Measurements from ENCODE around the gene HSPA4. TPM values are rescaled to one million over a fixed set of nuclear protein-coding genes. Genes with fewer than 3 reads are reported as not detected.

The HSPA4 gene
- total RNA-seq, 2 donors from 2014 or later, result 55.3 to 59.0 TPM

DNA sequence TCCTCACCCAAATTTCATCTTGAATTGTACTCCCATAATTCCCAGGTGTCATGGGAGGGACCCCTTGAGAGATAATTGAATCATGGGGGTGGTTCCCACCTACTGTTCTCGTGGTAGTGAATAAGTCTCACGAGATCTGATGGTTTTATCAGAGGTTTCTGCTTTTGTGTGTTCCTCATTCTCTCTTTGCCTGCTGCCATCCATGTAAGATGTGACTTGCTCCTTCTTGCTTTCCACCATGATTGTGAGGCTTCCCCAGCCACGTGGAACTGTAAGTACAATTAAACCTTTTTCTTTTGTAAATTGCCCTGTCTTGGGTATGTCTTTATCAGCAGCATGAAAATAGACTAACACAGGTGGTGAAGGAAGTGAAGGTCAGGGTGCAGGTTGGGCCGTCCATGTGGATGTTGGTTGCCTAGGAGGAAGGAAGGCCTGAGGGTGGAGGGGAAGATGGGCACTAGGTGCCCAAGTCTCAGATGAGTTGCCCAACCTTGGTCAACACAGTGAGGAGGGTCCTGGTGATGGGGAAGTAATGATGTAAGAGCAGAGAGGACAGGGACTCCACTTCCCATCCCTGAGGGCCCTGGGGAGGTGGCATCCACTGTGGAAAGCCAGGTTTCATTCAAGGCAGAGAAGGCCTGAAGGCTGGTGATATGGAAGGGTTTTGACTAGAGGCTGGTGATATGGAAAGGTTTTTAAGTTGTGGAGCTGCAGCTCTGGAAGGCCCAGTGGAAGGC is 92.6 kb downstream of the HSPA4 start:
- H3K27me3 ChIP-seq (replicated peaks; ENCODE audit: insufficient read depth), result no peaks in the 10 kb centered on the region
- H3K4me1 ChIP-seq (ENCODE audit: control insufficient read depth in 1 of 2, low read depth in 2 of 2), result no peaks in the 10 kb centered on the region
- H3K27ac ChIP-seq, result no peak overlapping the region
- no peaks in the 10 kb centered on the region for H3K9me3 ChIP-seq
- TF ChIP-seq, protein P1, sequence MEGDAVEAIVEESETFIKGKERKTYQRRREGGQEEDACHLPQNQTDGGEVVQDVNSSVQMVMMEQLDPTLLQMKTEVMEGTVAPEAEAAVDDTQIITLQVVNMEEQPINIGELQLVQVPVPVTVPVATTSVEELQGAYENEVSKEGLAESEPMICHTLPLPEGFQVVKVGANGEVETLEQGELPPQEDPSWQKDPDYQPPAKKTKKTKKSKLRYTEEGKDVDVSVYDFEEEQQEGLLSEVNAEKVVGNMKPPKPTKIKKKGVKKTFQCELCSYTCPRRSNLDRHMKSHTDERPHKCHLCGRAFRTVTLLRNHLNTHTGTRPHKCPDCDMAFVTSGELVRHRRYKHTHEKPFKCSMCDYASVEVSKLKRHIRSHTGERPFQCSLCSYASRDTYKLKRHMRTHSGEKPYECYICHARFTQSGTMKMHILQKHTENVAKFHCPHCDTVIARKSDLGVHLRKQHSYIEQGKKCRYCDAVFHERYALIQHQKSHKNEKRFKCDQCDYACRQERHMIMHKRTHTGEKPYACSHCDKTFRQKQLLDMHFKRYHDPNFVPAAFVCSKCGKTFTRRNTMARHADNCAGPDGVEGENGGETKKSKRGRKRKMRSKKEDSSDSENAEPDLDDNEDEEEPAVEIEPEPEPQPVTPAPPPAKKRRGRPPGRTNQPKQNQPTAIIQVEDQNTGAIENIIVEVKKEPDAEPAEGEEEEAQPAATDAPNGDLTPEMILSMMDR (IDR thresholded peaks at IDR 0.05), result no peak
- H3K4me3 ChIP-seq, result no peak overlapping the region
- no peak for DNase-seq (ENCODE audit: low spot score)
- ATAC-seq (ENCODE audit: insufficient number of reproducible peaks, low FRiP score, low read depth), result no peak
- no peaks in the 10 kb centered on the region for H3K36me3 ChIP-seq

DNA sequence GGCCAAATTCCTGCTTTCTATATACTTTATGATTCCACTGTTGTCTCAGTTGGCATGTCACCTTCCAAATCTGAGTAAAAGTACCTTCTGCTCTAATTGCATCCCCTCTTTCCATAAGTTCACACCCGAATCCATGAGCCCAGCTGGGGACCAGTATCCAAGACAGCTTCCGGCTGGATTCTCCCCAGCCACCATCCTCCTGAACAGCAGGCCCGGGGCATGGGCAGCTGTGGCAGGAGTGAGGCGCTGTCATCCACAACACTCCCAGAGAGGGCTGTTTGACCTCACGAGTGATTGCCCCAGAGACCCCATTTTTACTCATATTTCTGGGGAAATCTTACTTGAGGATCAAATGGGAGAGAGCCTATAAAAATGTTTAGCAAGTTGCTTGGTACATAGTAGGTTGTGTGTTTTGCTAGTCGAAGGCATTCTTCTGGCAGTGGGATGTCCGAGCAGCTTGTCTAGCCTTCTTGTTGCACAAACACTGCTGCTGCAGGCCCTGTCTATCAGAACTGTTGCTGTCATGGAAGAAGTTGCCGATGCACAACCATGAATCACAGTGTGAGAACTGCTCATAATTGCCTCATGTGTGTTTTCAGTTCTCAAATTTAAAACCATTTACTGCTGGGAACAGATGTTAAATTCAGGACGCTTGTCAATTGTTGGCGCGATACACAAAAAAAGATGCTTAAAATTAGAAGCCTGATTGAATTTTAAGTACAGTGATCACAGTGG is 93.8 kb downstream of the HSPA4 start:
- Histone ChIP-seq H3K4me1 (ENCODE audit: control insufficient read depth in 1 of 2, low read depth in 2 of 2) (no peaks in the 10 kb centered on the region), H3K4me3 (no peak overlapping the region), H3K27me3 (replicated peaks; ENCODE audit: insufficient read depth) (no peaks in the 10 kb centered on the region), H3K36me3 (no peaks in the 10 kb centered on the region), H3K9me3 (no peaks in the 10 kb centered on the region), H3K27ac (no peak overlapping the region)
- DNase-seq (ENCODE audit: low spot score) (no peak), ATAC-seq (ENCODE audit: insufficient number of reproducible peaks, low FRiP score, low read depth) (no peak)
- TF ChIP-seq, protein P1 (IDR thresholded peaks at IDR 0.05), result no peak

DNA sequence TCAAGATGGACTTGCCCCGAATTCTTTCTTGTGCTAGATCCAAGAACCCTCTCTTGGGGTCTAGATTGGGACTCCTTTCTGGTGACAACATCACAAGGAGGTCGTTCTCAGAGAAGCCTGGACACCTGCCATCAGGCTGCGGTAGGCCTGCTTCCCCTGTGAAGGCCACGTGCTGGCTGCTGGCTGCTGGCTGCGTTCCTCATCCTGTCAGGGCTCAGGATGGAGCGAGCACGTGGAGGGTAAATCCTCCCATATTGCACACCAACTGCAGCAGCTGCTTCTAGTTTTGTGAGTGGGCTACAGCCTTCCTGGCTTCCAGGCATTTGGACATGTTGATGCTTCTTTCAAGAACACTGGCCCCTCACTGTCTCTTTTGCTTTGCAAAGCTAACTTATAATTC is 95.6 kb downstream of the HSPA4 start:
- ATAC-seq (ENCODE audit: insufficient number of reproducible peaks, low FRiP score, low read depth), result no peak
- TF ChIP-seq, protein P1 (IDR thresholded peaks at IDR 0.05), result no peak
- H3K27ac ChIP-seq, result no peak overlapping the region
- H3K36me3 ChIP-seq, result no peaks in the 10 kb centered on the region
- H3K4me1 ChIP-seq (ENCODE audit: control insufficient read depth in 1 of 2, low read depth in 2 of 2), result no peaks in the 10 kb centered on the region
- no peak for DNase-seq (ENCODE audit: low spot score)
- H3K4me3 ChIP-seq, result no peak overlapping the region
- no peaks in the 10 kb centered on the region for H3K9me3 ChIP-seq
- H3K27me3 ChIP-seq (replicated peaks; ENCODE audit: insufficient read depth), result no peaks in the 10 kb centered on the region

DNA sequence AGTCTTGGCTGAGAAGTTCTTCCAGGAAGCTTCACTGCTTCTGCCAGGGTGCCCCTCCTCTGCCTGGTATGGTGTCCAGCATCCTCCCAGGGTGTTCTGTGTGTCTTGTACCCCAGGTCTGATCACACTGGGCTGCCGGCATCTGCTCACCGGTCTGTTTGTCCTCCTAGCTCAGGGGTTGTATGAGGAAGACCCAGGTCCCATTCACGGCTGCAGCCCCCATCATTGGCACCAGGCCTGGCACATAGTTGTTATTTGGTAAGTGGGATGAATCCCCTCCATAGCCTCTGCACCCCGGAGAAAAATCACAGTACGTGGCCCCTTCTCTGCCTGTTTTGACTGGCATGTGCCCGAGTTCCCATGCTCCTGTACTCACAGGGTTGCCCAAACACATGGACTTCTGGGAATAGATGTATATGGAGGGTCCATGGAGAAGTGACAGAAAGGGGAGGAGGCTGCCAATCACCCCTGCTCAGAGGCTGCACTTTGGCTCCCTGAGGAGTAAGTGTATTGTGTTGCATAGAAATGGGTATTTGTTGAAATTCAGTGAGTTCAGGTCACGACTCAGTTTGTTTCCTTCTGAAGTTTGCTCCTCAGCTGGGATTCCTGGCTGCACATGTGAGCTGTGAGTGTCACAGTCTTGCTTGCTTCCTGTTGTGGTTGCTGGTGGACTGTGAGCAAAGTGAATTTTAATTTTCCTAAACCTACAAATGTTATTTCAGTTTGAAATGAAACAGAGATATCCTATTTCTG is 96.2 kb downstream of the HSPA4 start:
- Histone ChIP-seq H3K27me3 (replicated peaks; ENCODE audit: insufficient read depth) (no peaks in the 10 kb centered on the region), H3K9me3 (no peaks in the 10 kb centered on the region), H3K36me3 (no peaks in the 10 kb centered on the region), H3K4me1 (ENCODE audit: control insufficient read depth in 1 of 2, low read depth in 2 of 2) (no peaks in the 10 kb centered on the region), H3K4me3 (no peak overlapping the region), H3K27ac (no peak overlapping the region)
- ATAC-seq (ENCODE audit: insufficient number of reproducible peaks, low FRiP score, low read depth), result no peak
- TF ChIP-seq, protein P1 (IDR thresholded peaks at IDR 0.05), result no peak
- DNase-seq (ENCODE audit: low spot score), result no peak

DNA sequence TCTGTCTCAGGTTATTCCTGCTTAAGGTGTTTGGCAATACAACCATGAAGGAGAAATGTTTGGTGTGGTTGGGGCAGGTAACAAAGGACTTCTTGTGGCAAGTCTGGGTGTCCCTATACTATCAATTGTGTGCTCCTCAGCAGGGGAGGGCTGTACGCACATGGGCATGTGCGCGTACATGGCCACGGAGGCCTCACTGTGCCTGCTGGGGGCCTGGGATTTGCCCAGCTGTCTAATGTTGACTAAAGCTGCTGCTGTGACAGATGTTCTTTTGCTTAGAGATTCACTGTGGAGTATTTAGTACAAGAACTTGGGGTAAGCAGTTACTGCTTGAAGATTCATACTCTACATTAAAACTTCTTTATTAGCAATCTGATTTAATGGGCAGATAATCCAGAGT is 97.5 kb downstream of the HSPA4 start:
- Histone ChIP-seq H3K27ac (no peak overlapping the region), H3K36me3 (no peaks in the 10 kb centered on the region), H3K27me3 (replicated peaks; ENCODE audit: insufficient read depth) (no peaks in the 10 kb centered on the region), H3K4me1 (ENCODE audit: control insufficient read depth in 1 of 2, low read depth in 2 of 2) (no peaks in the 10 kb centered on the region), H3K9me3 (no peaks in the 10 kb centered on the region), H3K4me3 (no peak overlapping the region)
- ATAC-seq (ENCODE audit: insufficient number of reproducible peaks, low FRiP score, low read depth) (no peak), DNase-seq (ENCODE audit: low spot score) (no peak)
- TF ChIP-seq, protein P1 (IDR thresholded peaks at IDR 0.05), result no peak
